HEK293 (cell line): Measurements from ENCODE around the gene CASKIN1.

Experiments used
- CTCF ChIA-PET: fragments of 350-600 bp; formaldehyde crosslinking; extraction: SDS; loops from one replicate; lab custom pipeline; 2021; ENCODE audit warnings: antibody characterized with exemption; lab: Yijun Ruan, JAX
- POLR2A ChIA-PET: fragments of 300-600 bp; formaldehyde crosslinking; extraction: SDS; loops from one replicate; lab custom pipeline; 2020; ENCODE audit warnings: antibody characterized with exemption, inconsistent platforms; lab: Yijun Ruan, JAX
- H3K27ac ChIP-seq: fragments of 200-500 bp; sonication (Bioruptor generic); 2 replicates; pipeline ENCODE4 v1.5.1; 2014; ENCODE audit warnings: low read depth, low read length, control low read depth, inconsistent platforms; ENCODE audit errors: extremely low read depth
- H3K36me3 ChIP-seq, 2 experiments: fragments of 200-500 bp in 1 of 2; sonication (Bioruptor generic) in 1 of 2; 1 replicate in 1 of 2; 2 replicates in 1 of 2; pipeline ENCODE4 v1.5.1; 2014 to 2017; ENCODE audit warnings: inconsistent platforms in 2 of 2, low read length in 2 of 2; ENCODE audit not compliant: control insufficient read depth in 2 of 2, insufficient read depth in 1 of 2
- H3K4me1 ChIP-seq: fragments of 200-500 bp; sonication (Bioruptor generic); 2 replicates; pipeline ENCODE4 v1.5.1; 2014; ENCODE audit warnings: mild to moderate bottlenecking, low read length, inconsistent platforms; ENCODE audit not compliant: control insufficient read depth, insufficient read depth
- H3K4me3 ChIP-seq: 2 replicates; pipeline ENCODE4 v1.5.1; 2011; ENCODE audit warnings: low read depth, mild to moderate bottlenecking, control low read depth, low read length, moderate library complexity
- H3K9me3 ChIP-seq: fragments of 200-500 bp; sonication (Bioruptor generic); 2 replicates; pipeline ENCODE4 v1.5.1; 2014; ENCODE audit warnings: low read depth, low read length, inconsistent platforms; ENCODE audit not compliant: control insufficient read depth, insufficient read depth
- EGR2 ChIP-seq: fragments of 450-650 bp; formaldehyde crosslinking; IDR thresholded peaks from 2 replicates; pipeline ENCODE4 v1.5.1; 2016; ENCODE audit warnings: low read depth, missing biosample characterization, missing genetic modification characterization
- FEZF1 ChIP-seq: fragments of 450-650 bp; formaldehyde crosslinking; IDR thresholded peaks from 2 replicates; pipeline ENCODE4 v1.5.1; 2016; ENCODE audit warnings: missing biosample characterization, missing genetic modification characterization
- HOXA7 ChIP-seq: sonication (generic); formaldehyde crosslinking; IDR thresholded peaks from 2 replicates; pipeline ENCODE4 v1.8.1; 2022; ENCODE audit warnings: missing genetic modification reagents, borderline replicate concordance
- MYNN ChIP-seq: fragments of 450-650 bp; formaldehyde crosslinking; IDR thresholded peaks from 2 replicates; pipeline ENCODE4 v1.5.1; 2016; ENCODE audit warnings: missing biosample characterization, missing genetic modification characterization, borderline replicate concordance
- SP2 ChIP-seq: fragments of 450-650 bp; formaldehyde crosslinking; IDR thresholded peaks from 2 replicates; pipeline ENCODE4 v1.5.1; 2016; ENCODE audit warnings: missing biosample characterization, missing genetic modification characterization
- TRIM28 ChIP-seq: IDR thresholded peaks from 2 replicates; pipeline ENCODE4 v1.6.1; 2011; ENCODE audit warnings: low read length, control low read depth, borderline replicate concordance
- YY2 ChIP-seq: fragments of 450-650 bp; formaldehyde crosslinking; IDR thresholded peaks from 2 replicates; pipeline ENCODE4 v1.5.1; 2016; ENCODE audit warnings: missing biosample characterization, missing genetic modification characterization
- ZEB2 ChIP-seq: fragments of 450-650 bp; formaldehyde crosslinking; IDR thresholded peaks from 2 replicates; pipeline ENCODE4 v1.5.1; 2016; ENCODE audit warnings: missing biosample characterization, missing genetic modification characterization
- ZFHX2 ChIP-seq: fragments of 450-650 bp; formaldehyde crosslinking; conservative IDR thresholded peaks from 2 replicates; pipeline ENCODE4 v1.5.1; 2016; ENCODE audit warnings: missing biosample characterization, missing genetic modification characterization
- ZIC2 ChIP-seq: fragments of 450-650 bp; formaldehyde crosslinking; IDR thresholded peaks from 2 replicates; pipeline ENCODE4 v1.5.1; 2016; ENCODE audit warnings: missing biosample characterization, missing genetic modification characterization
- ZNF10 ChIP-seq: fragments of 450-650 bp; formaldehyde crosslinking; IDR thresholded peaks from 2 replicates; pipeline ENCODE4 v1.5.1; 2017; ENCODE audit warnings: missing biosample characterization, missing genetic modification characterization
- ZNF169 ChIP-seq: fragments of 450-650 bp; formaldehyde crosslinking; IDR thresholded peaks from 2 replicates; pipeline ENCODE4 v1.5.1; 2016; ENCODE audit warnings: missing biosample characterization, missing genetic modification characterization
- ZNF48 ChIP-seq: fragments of 450-650 bp; formaldehyde crosslinking; IDR thresholded peaks from 2 replicates; pipeline ENCODE4 v1.5.1; 2016; ENCODE audit warnings: missing biosample characterization, missing genetic modification characterization
- ZNF514 ChIP-seq: fragments of 450-650 bp; formaldehyde crosslinking; IDR thresholded peaks from 2 replicates; pipeline ENCODE4 v1.5.1; 2016; ENCODE audit warnings: missing biosample characterization, missing genetic modification characterization
- ZNF549 ChIP-seq: fragments of 450-650 bp; IDR thresholded peaks from 2 replicates; pipeline ENCODE4 v1.5.1; 2018; ENCODE audit warnings: missing biosample characterization, missing genetic modification characterization, mild to moderate bottlenecking, inconsistent platforms, moderate library complexity
- ZNF629 ChIP-seq: fragments of 450-650 bp; formaldehyde crosslinking; IDR thresholded peaks from 2 replicates; pipeline ENCODE4 v1.5.1; 2017; ENCODE audit warnings: missing biosample characterization, missing genetic modification characterization
- ZNF777 ChIP-seq: fragments of 450-650 bp; formaldehyde crosslinking; IDR thresholded peaks from 2 replicates; pipeline ENCODE4 v1.5.1; 2017; ENCODE audit warnings: missing biosample characterization, missing genetic modification characterization, borderline replicate concordance
- TF ChIP-seq, protein P1 (sequence below): fragments of 450-650 bp; formaldehyde crosslinking; optimal IDR thresholded peaks from 2 replicates; pipeline ENCODE3; 2016; ENCODE audit warnings: missing biosample characterization, mild to moderate bottlenecking, missing genetic modification characterization
- TF ChIP-seq, protein P2 (sequence below): fragments of 450-650 bp; formaldehyde crosslinking; IDR thresholded peaks from 2 replicates; pipeline ENCODE4 v1.5.1; 2016; ENCODE audit warnings: missing biosample characterization, missing genetic modification characterization
- TF ChIP-seq, protein P3 (sequence below): fragments of 450-650 bp; formaldehyde crosslinking; IDR thresholded peaks from 2 replicates; pipeline ENCODE4 v1.5.1; 2016; ENCODE audit warnings: missing biosample characterization, missing genetic modification characterization
- TF ChIP-seq, protein P4 (sequence below): fragments of 450-650 bp; formaldehyde crosslinking; IDR thresholded peaks from 2 replicates; pipeline ENCODE4 v1.5.1; 2017; ENCODE audit warnings: missing biosample characterization, mild to moderate bottlenecking, missing genetic modification characterization, moderate library complexity

CASKIN1 gene

DNA sequence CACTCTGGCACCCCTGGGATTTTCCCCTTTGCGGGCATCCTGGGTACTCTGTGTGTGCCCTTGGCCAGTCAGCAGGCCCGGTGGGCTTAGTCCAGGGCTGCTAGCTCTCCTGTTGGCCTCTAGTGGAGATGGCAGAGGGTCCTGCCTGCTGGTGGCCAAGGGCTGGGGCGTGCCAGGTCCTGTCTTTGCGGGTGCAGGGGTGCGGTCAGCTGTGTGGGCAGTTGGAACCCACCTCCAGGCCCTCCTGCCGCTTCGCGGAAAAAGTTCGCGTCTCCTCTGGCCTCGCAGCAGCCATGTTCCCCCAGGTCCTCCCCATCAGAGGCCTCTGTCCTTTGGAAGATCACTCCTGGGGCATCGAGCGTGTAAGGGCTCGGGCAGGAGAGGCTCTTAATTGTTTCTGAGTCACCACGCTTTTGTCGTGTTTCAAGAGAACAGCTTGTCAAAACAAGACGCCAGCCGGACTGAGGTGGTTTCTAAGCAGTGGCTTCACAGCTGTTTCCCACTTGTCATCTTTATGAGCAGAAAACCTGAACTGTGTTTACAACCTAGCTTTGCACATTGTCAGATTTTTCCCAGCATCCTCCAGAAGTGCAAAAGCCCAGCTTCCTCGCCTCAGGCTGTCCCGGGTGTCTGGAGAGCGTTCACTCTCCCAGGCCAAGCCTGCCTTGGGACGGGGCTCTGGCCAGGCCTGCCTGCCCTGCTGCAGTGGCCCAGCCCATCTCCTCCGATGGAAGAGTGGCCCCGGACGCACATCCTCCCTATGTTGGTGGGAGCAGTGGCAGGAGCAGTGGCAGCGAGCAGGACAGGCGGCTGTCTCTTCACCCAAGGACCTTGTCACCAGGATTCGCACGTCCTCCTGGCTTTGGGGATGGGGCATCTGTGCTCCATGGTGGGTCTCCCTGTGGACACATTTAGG lies 34.9 kb upstream of the CASKIN1 start (continued):
- TF ChIP-seq, protein P1, sequence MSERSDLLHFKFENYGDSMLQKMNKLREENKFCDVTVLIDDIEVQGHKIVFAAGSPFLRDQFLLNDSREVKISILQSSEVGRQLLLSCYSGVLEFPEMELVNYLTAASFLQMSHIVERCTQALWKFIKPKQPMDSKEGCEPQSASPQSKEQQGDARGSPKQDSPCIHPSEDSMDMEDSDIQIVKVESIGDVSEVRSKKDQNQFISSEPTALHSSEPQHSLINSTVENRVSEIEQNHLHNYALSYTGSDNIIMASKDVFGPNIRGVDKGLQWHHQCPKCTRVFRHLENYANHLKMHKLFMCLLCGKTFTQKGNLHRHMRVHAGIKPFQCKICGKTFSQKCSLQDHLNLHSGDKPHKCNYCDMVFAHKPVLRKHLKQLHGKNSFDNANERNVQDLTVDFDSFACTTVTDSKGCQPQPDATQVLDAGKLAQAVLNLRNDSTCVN: no peak
- TF ChIP-seq ZNF48 (tag by site-specific recombination) (no peak), ZEB2 (tag by site-specific recombination) (0 out of 2 replicates have a peak, but pooled peaks have one; percentile 37), ZIC2 (0 out of 2 replicates have a peak, but pooled peaks have one; percentile 11), ZNF549 (tag by site-specific recombination) (no peak), FEZF1 (tag by site-specific recombination) (peak; percentile 51; the same call in 1 of the 2 replicates), MYNN (tag by site-specific recombination) (peak; percentile 78)
- TF ChIP-seq, protein P2, sequence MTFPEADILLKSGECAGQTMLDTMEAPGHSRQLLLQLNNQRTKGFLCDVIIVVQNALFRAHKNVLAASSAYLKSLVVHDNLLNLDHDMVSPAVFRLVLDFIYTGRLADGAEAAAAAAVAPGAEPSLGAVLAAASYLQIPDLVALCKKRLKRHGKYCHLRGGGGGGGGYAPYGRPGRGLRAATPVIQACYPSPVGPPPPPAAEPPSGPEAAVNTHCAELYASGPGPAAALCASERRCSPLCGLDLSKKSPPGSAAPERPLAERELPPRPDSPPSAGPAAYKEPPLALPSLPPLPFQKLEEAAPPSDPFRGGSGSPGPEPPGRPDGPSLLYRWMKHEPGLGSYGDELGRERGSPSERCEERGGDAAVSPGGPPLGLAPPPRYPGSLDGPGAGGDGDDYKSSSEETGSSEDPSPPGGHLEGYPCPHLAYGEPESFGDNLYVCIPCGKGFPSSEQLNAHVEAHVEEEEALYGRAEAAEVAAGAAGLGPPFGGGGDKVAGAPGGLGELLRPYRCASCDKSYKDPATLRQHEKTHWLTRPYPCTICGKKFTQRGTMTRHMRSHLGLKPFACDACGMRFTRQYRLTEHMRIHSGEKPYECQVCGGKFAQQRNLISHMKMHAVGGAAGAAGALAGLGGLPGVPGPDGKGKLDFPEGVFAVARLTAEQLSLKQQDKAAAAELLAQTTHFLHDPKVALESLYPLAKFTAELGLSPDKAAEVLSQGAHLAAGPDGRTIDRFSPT (tag by site-specific recombination): peak; percentile 36; the same call in 1 of the 2 replicates
- TF ChIP-seq, protein P3, sequence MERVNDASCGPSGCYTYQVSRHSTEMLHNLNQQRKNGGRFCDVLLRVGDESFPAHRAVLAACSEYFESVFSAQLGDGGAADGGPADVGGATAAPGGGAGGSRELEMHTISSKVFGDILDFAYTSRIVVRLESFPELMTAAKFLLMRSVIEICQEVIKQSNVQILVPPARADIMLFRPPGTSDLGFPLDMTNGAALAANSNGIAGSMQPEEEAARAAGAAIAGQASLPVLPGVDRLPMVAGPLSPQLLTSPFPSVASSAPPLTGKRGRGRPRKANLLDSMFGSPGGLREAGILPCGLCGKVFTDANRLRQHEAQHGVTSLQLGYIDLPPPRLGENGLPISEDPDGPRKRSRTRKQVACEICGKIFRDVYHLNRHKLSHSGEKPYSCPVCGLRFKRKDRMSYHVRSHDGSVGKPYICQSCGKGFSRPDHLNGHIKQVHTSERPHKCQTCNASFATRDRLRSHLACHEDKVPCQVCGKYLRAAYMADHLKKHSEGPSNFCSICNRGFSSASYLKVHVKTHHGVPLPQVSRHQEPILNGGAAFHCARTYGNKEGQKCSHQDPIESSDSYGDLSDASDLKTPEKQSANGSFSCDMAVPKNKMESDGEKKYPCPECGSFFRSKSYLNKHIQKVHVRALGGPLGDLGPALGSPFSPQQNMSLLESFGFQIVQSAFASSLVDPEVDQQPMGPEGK: no peak
- TF ChIP-seq, all 188 proteins: peak for 10

DNA sequence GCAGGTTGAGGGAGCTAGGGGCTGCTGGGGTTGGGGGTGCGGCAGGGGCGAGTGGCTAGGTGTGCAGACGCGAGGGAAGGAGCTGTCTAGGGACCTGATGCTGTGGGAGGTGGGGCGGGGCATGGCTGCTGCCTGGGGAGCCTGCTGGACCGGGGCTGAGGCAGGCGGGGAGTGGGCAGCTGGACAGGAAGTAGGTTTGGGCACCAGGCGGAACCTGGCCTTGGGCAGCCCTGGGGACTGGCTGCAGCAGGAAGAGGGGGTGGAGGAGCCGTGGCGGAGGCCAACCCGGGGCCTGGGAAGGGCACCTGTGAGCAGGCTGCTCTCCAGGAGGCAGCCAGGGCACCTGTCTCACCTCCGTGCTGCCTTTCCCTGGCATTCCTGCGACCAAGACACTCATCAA lies 34.0 kb upstream of the CASKIN1 start:
- POLR2A ChIA-PET: interaction anchor here (0.7 to 1.1 kb wide), 3 partner anchors 81 to 271 kb away, joined by 3 to 5 read pairs (median 3); partner anchors contain the start of gene TEDC2
- Histone ChIP-seq H3K4me3 (no peak overlapping the region), H3K4me1 (no peaks in the 10 kb centered on the region), H3K9me3 (no peaks in the 10 kb centered on the region), H3K27ac (no peak overlapping the region)
- CTCF ChIA-PET: interaction anchor here (0.6 kb wide), 1 partner anchor 16 kb away, joined by 7 read pairs; the partner anchor contains the start of gene PGP
- peak; percentile 29 for TF ChIP-seq SP2 (tag by site-specific recombination)
- peak; percentile 62; the same call in 1 of the 2 replicates for TF ChIP-seq EGR2 (tag by site-specific recombination)
- TF ChIP-seq ZNF777 (tag by site-specific recombination): no peak
- peak; percentile 51 for TF ChIP-seq ZFHX2 (tag by site-specific recombination)
- TF ChIP-seq, all 188 proteins: peak for 3
- peaks cover 0 to 89% of the 10 kb centered on the region in 2 experiments; a peak in 2 of 3 replicates for H3K36me3 ChIP-seq

DNA sequence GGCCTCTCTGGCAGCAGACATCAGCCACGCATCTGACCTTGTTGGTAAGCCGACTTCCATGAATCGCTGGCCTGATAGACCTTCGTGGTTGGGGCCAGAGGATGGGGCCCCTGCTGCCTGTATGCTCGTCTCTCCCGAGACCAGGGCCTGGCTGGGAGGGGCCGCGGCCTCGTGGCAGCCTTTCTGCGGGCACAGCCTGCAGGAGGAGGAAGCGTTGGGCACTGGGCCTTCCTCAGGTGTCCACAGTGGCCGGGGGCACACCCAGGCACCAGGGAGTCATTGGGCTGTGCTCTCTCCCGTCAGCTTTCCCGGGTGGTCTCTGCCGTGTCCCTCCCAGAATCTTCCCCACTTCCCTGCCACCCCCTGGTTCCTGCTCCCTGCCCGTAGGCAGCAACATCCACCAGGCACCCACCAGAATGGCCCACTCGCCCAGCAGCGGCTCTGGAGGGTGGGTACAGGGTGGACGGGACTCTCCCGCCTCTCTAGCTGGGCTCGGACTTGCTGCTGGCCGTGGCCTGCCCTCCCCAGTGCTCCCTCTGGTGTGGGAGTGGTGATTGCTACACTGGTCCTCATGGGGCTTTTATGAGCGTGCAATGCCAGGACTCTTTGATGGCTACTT lies 33.3 kb upstream of the CASKIN1 start:
- POLR2A ChIA-PET: interaction anchor here (0.7 to 1.1 kb wide), 3 partner anchors 80 to 272 kb away, joined by 3 to 5 read pairs (median 3); partner anchors contain the start of gene TEDC2
- Histone ChIP-seq H3K27ac (no peak overlapping the region), H3K36me3 (peaks cover 0 to 83% of the 10 kb centered on the region in 2 experiments; a peak in 2 of 3 replicates), H3K4me1 (no peaks in the 10 kb centered on the region), H3K9me3 (no peaks in the 10 kb centered on the region), H3K4me3 (no peak overlapping the region)
- TF ChIP-seq ZNF10 (tag by site-specific recombination) (no peak), ZNF169 (tag by site-specific recombination) (no peak), ZNF629 (tag by site-specific recombination) (no peak), TRIM28 (no peak), ZNF514 (tag by site-specific recombination) (no peak), YY2 (tag by site-specific recombination) (no peak), HOXA7 (no peak)
- TF ChIP-seq, protein P4, sequence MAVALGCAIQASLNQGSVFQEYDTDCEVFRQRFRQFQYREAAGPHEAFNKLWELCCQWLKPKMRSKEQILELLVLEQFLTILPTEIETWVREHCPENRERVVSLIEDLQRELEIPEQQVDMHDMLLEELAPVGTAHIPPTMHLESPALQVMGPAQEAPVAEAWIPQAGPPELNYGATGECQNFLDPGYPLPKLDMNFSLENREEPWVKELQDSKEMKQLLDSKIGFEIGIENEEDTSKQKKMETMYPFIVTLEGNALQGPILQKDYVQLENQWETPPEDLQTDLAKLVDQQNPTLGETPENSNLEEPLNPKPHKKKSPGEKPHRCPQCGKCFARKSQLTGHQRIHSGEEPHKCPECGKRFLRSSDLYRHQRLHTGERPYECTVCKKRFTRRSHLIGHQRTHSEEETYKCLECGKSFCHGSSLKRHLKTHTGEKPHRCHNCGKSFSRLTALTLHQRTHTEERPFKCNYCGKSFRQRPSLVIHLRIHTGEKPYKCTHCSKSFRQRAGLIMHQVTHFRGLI: no peak
- CTCF ChIA-PET: interaction anchor here (0.6 kb wide), 1 partner anchor 15 kb away, joined by 7 read pairs; the partner anchor contains the start of gene PGP
